ENCODE measurements around the gene SHC3. TPM values are rescaled to one million over a fixed set of nuclear protein-coding genes. Genes with fewer than 3 reads are reported as not detected.
A peak's percentile ranks its signal among the peaks of the same experiment; 100 is the strongest.

The SHC3 gene
- total RNA-seq, 1 experiment from 2014 or later, result 1.8 TPM

GRCh38 chr9:89179895-89180734 lies 1.5 kb upstream of the SHC3 start:
- peaks cover 0 to 2% of the 10 kb centered on the region in 2 experiments; a peak in 3 of 5 replicates for H3K9me3 Mint-ChIP-seq
- no CpG with 5 or more reads among the region's 35 CpGs for whole genome bisulfite sequencing (ENCODE audit: extremely low coverage, insufficient read length, low lambda C conversion rate)
- no peaks in the 10 kb centered on the region; a peak in 1 of 7 replicates for H3K36me3 Mint-ChIP-seq (ENCODE audit: insufficient read depth in 1 of 3, low read depth in 3 of 3)

More at GRCh38 chr9:89179895-89180734, 1.5 kb upstream of the SHC3 start:
- H3K4ac ChIP-seq (ENCODE audit: low read depth, low read length), result no peak overlapping the region
- H4K91ac ChIP-seq (ENCODE audit: insufficient read length, low read depth, low read length), result no peak overlapping the region
- no peak for TF ChIP-seq CTCF (conservative IDR thresholded peaks at IDR 0.05)
- H4K5ac ChIP-seq (ENCODE audit: insufficient read length, low read depth, low read length), result no peak overlapping the region
- no peak overlapping the region for H3T11ph ChIP-seq (ENCODE audit: low read length)
- H3K4me1 Mint-ChIP-seq, result peaks cover 33 to 35% of the 10 kb centered on the region in 2 experiments
- H3K23ac ChIP-seq (ENCODE audit: insufficient read length, low read depth, low read length), result no peak overlapping the region
- H3K4me3 Mint-ChIP-seq, result peak overlapping the region; percentile 61 to 78
- peak overlapping the region; percentile 53 for H3K4me2 ChIP-seq (ENCODE audit: insufficient read depth, insufficient read length, low read length)
- no peaks in the 10 kb centered on the region for H4K20me1 ChIP-seq (ENCODE audit: control insufficient read depth, insufficient read depth, insufficient read length)
- no peak overlapping the region for H2AK5ac ChIP-seq (ENCODE audit: insufficient read length, low read length)
- no peak overlapping the region for H2BK120ac ChIP-seq (ENCODE audit: low read depth, low read length, poor library complexity, severe bottlenecking)
- no peak overlapping the region for H2BK15ac ChIP-seq (ENCODE audit: low read depth, low read length)
- H3K9ac ChIP-seq (ENCODE audit: extremely low read depth, insufficient read length, low read length), result peak overlapping the region; percentile 27
- H3K27ac ChIP-seq (ENCODE audit: insufficient read length, low read depth, low read length), result peak overlapping the region; percentile 42
- peak overlapping the region; percentile 60; the same call in 1 of the 2 replicates for H3K14ac ChIP-seq (ENCODE audit: insufficient read depth, low read length)
- H4K8ac ChIP-seq (replicated peaks; ENCODE audit: insufficient read length, low read depth, low read length), result no peak overlapping the region
- no peak overlapping the region for H3K56ac ChIP-seq (ENCODE audit: insufficient read length, low read depth, low read length)
- DNase-seq, result peak; percentile 94
- peaks cover 25% of the 10 kb centered on the region for H3K23me2 ChIP-seq (ENCODE audit: insufficient read length, low read depth, low read length, poor library complexity, severe bottlenecking)
- H3K79me1 ChIP-seq (ENCODE audit: insufficient read depth, low read depth, low read length, poor library complexity, severe bottlenecking), result no peaks in the 10 kb centered on the region
- H2BK5ac ChIP-seq (ENCODE audit: insufficient read length, low read length), result no peak overlapping the region
- H3K9me3 ChIP-seq (ENCODE audit: control insufficient read depth, low read depth, low read length), result no peaks in the 10 kb centered on the region
- no peaks in the 10 kb centered on the region; the same call in 1 of the 2 replicates for H3K27me3 ChIP-seq (ENCODE audit: insufficient read depth, low read length)
- peaks cover 5% of the 10 kb centered on the region; the same call in 1 of the 2 replicates for H3K79me2 ChIP-seq (ENCODE audit: insufficient read depth, low read length)
- H2BK12ac ChIP-seq (ENCODE audit: insufficient read length, low read depth, low read length), result peak overlapping the region; percentile 12
- H3K18ac ChIP-seq (ENCODE audit: insufficient read length, low read depth, low read length), result peak overlapping the region; percentile 46
- H3K27me3 Mint-ChIP-seq (ENCODE audit: low read depth), result peaks cover 49% of the 10 kb centered on the region
- peak overlapping the region; percentile 25 to 92 (median 92); a peak in 6 of 7 replicates for H3K27ac Mint-ChIP-seq
- H3K4me1 ChIP-seq (ENCODE audit: insufficient read depth, low read length), result peaks cover 13% of the 10 kb centered on the region; the same call in 1 of the 2 replicates
- H2AFZ ChIP-seq (ENCODE audit: low read length), result peak overlapping the region; percentile 50
- H2BK20ac ChIP-seq (ENCODE audit: low read depth, low read length, poor library complexity, severe bottlenecking), result no peak overlapping the region

All from H9 (cell line).